Measurements from ENCODE around the gene ETV4. TPM values are rescaled to one million over a fixed set of nuclear protein-coding genes. Genes with fewer than 3 reads are reported as not detected.

The ETV4 gene
- total and polyA plus RNA-seq, 2 of the 13 experiments (the other 11 are each of a cell fraction or from before 2014, with no cell fraction given), result 128 to 330 TPM

GRCh38 chr17:43531955-43532354 is 14.2 kb downstream of the ETV4 start (continued):
- TF ChIP-seq KLF12 (CRISPR knock-in tag; IDR thresholded peaks at IDR 0.05; ENCODE audit: borderline replicate concordance) (no peak), TAF15 (IDR thresholded peaks at IDR 0.05; ENCODE audit: low read depth, low read length, poor library complexity, severe bottlenecking) (no peak), JDP2 (CRISPR knock-in tag; IDR thresholded peaks at IDR 0.05; ENCODE audit: borderline replicate concordance) (no peak), FOSL1 (CRISPR knock-in tag; IDR thresholded peaks at IDR 0.05; ENCODE audit: borderline replicate concordance) (peak; percentile 90), HBP1 (CRISPR knock-in tag; IDR thresholded peaks at IDR 0.05; ENCODE audit: low read depth) (0 out of 2 replicates have a peak, but pooled peaks have one; percentile 30), FOXJ3 (CRISPR knock-in tag; IDR thresholded peaks at IDR 0.05; ENCODE audit: borderline replicate concordance) (no peak), ZNF615 (CRISPR knock-in tag; IDR thresholded peaks at IDR 0.05; ENCODE audit: borderline replicate concordance) (0 out of 2 replicates have a peak, but pooled peaks have one; percentile 50), RERE (CRISPR knock-in tag; IDR thresholded peaks at IDR 0.05; ENCODE audit: low read depth) (0 out of 2 replicates have a peak, but pooled peaks have one; percentile 31), NR2F6 (IDR thresholded peaks at IDR 0.05) (no peak), NR2F6 (CRISPR knock-in tag; IDR thresholded peaks at IDR 0.05) (no peak), DRAP1 (CRISPR knock-in tag; IDR thresholded peaks at IDR 0.05) (no peak), MED1 (CRISPR knock-in tag; IDR thresholded peaks at IDR 0.05) (0 out of 2 replicates have a peak, but pooled peaks have one; percentile 23)
